Activated CD4-positive, alpha-beta memory T cell treated with anti-CD3 and anti-CD28 coated beads, Interleukin-2, amount 10 ng/mL, durations not matched to agents 7 days and 5 days (primary cell): ENCODE results near the gene BCKDK. TPM values are rescaled to one million over a fixed set of nuclear protein-coding genes. Genes with fewer than 3 reads are reported as not detected.
"Not testable (repeated sequence)": the region's sequence is repeated elsewhere in the genome, so short reads cannot be mapped to it uniquely, and the experiment has no call there.

Experiments used
- CTCF ChIA-PET: fragments of 350-600 bp; sonication (Branson Sonifier 250); formaldehyde crosslinking; loops from one replicate; lab custom pipeline; 2021; ENCODE audit warnings: antibody characterized with exemption, inconsistent platforms; lab: Charles Lee
- POLR2A ChIA-PET: fragments of 350-600 bp; sonication (Branson Sonifier 250); formaldehyde crosslinking; loops from one replicate; lab custom pipeline; 2021; ENCODE audit warnings: antibody characterized with exemption; lab: Charles Lee
- DNase-seq: peaks from one replicate; pipeline ENCODE4 v3.0.0-alpha.2; 2020
- H3K27ac Mint-ChIP-seq: one replicate; pipeline ENCODE4 v1.8.0; 2021; ENCODE audit warnings: mild to moderate bottlenecking, mixed read lengths
- H3K27me3 Mint-ChIP-seq: one replicate; pipeline ENCODE4 v1.8.0; 2021; ENCODE audit warnings: mixed read lengths
- H3K36me3 Mint-ChIP-seq: one replicate; pipeline ENCODE4 v1.8.0; 2021; ENCODE audit warnings: low read depth, mixed read lengths
- H3K4me1 Mint-ChIP-seq: one replicate; pipeline ENCODE4 v1.8.0; 2021; ENCODE audit warnings: mixed read lengths
- H3K4me3 Mint-ChIP-seq: one replicate; pipeline ENCODE4 v1.8.0; 2021; ENCODE audit warnings: mild to moderate bottlenecking, mixed read lengths
- H3K9me3 Mint-ChIP-seq: one replicate; pipeline ENCODE4 v1.8.0; 2021; ENCODE audit warnings: mixed read lengths
- total RNA-seq, 2 experiments: library from RNA; stranded (reverse); gene quantifications; one replicate each; pipeline ENCODE4 v1.2.3, GENCODE V29; 2021

BCKDK gene
- total RNA-seq, 2 experiments from 2014 or later = 32.9 to 34.4 TPM

- no peak overlapping the region for H3K27ac Mint-ChIP-seq
- H3K4me3 Mint-ChIP-seq = no peak overlapping the region
- peaks cover 15% of the 10 kb centered on the region for H3K36me3 Mint-ChIP-seq
- POLR2A ChIA-PET = interaction anchor here (3.5 to 4.1 kb wide), 2 partner anchors 17 kb away, joined by 10 to 26 read pairs; partner anchors contain the start of genes ZNF646 and ZNF668
- peaks cover 27% of the 10 kb centered on the region for H3K4me1 Mint-ChIP-seq
- no peaks in the 10 kb centered on the region for H3K9me3 Mint-ChIP-seq
- CTCF ChIA-PET = no interaction called here
- no peak for DNase-seq
- no peaks in the 10 kb centered on the region for H3K27me3 Mint-ChIP-seq
Measured at GRCh38 chr16:31090540-31090939, 17.6 kb upstream of the BCKDK start.

GRCh38 chr16:31092330-31092729 lies 15.9 kb upstream of the BCKDK start:
- ChIA-PET CTCF (interaction anchor here (0.8 to 3.2 kb wide), 5 partner anchors 18 to 776 kb away, joined by 3 to 12 read pairs (median 5); partner anchors contain the start of genes HSD3B7, ZNF646 and ZNF668), POLR2A (interaction anchor here (1.2 to 4.1 kb wide), 4 partner anchors 11 to 88 kb away, joined by 3 to 26 read pairs (median 4); partner anchors contain the start of genes FUS, ZNF646 and ZNF668)
- Mint-ChIP-seq H3K9me3 (no peaks in the 10 kb centered on the region), H3K4me1 (peaks cover 33% of the 10 kb centered on the region), H3K27me3 (no peaks in the 10 kb centered on the region), H3K4me3 (peak overlapping the region; percentile 17), H3K36me3 (peaks cover 11% of the 10 kb centered on the region), H3K27ac (no peak overlapping the region)
- no peak for DNase-seq

- Mint-ChIP-seq H3K4me3 (peak overlapping the region; percentile 66), H3K27ac (peak overlapping the region; percentile 28), H3K36me3 (peaks cover 11% of the 10 kb centered on the region), H3K27me3 (no peaks in the 10 kb centered on the region), H3K4me1 (peaks cover 33% of the 10 kb centered on the region), H3K9me3 (no peaks in the 10 kb centered on the region)
- CTCF ChIA-PET = interaction anchor here (1.3 to 3.2 kb wide), 5 partner anchors 14 to 289 kb away, joined by 3 to 24 read pairs (median 5); partner anchors contain the start of genes HSD3B7, ZNF646 and ZNF668
- POLR2A ChIA-PET = interaction anchor here (1.0 to 4.1 kb wide), 7 partner anchors 20 to 95 kb away, joined by 3 to 26 read pairs (median 5); partner anchors contain the start of genes FUS, KAT8, ZNF646 and ZNF668
- no peak for DNase-seq
Measured at GRCh38 chr16:31093132-31093703, 15.0 kb upstream of the BCKDK start.

GRCh38 chr16:31094088-31094423 lies 14.1 kb upstream of the BCKDK start:
- Mint-ChIP-seq H3K27ac (peak overlapping the region; percentile 85), H3K9me3 (no peaks in the 10 kb centered on the region), H3K27me3 (no peaks in the 10 kb centered on the region), H3K4me1 (peaks cover 33% of the 10 kb centered on the region), H3K36me3 (peaks cover 11% of the 10 kb centered on the region), H3K4me3 (peak overlapping the region; percentile 92)
- CTCF ChIA-PET = interaction anchor here (1.3 to 3.2 kb wide), 4 partner anchors 13 to 109 kb away, joined by 3 to 24 read pairs (median 8); partner anchors contain the start of genes HSD3B7, ZNF646 and ZNF668
- POLR2A ChIA-PET = interaction anchor here (0.8 to 4.1 kb wide), 6 partner anchors 20 to 95 kb away, joined by 3 to 26 read pairs (median 4); partner anchors contain the start of genes KAT8, STX4, ZNF646 and ZNF668
- no peak for DNase-seq

- Mint-ChIP-seq H3K4me1 (peaks cover 33% of the 10 kb centered on the region), H3K36me3 (peaks cover 11% of the 10 kb centered on the region), H3K9me3 (no peaks in the 10 kb centered on the region), H3K27ac (peak within 1 kb of the TSS; percentile 85), H3K27me3 (no peaks in the 10 kb centered on the region), H3K4me3 (peak within 1 kb of the TSS; percentile 92)
- peak; percentile 90 for DNase-seq
- ChIA-PET POLR2A (interaction anchor here (0.8 to 4.1 kb wide), 6 partner anchors 21 to 96 kb away, joined by 3 to 26 read pairs (median 4); partner anchors contain the start of genes KAT8, STX4, ZNF646 and ZNF668), CTCF (interaction anchor here (1.3 to 3.2 kb wide), 5 partner anchors 12 to 110 kb away, joined by 3 to 24 read pairs (median 7); partner anchors contain the start of genes HSD3B7, ZNF646 and ZNF668)
Measured at GRCh38 chr16:31094424-31095120, 13.6 kb upstream of the BCKDK start, which contains the start of gene VKORC1. VKORC1 (minus strand) TSS chr16:31094797; CDS start chr16:31094729, 68 bp downstream.

- no peak overlapping the region for H3K4me3 Mint-ChIP-seq
- POLR2A ChIA-PET = interaction anchor here (1.0 to 2.2 kb wide), 2 partner anchors 17 to 150 kb away, joined by 3 to 12 read pairs; partner anchors contain the start of gene KAT8
- no peak overlapping the region for H3K27ac Mint-ChIP-seq
- no peaks in the 10 kb centered on the region for H3K27me3 Mint-ChIP-seq
- CTCF ChIA-PET = interaction anchor here (1.4 to 3.5 kb wide), 2 partner anchors 26 to 42 kb away, joined by 4 to 12 read pairs; partner anchors contain the start of genes ZNF646 and ZNF668
- no peaks in the 10 kb centered on the region for H3K9me3 Mint-ChIP-seq
- DNase-seq = no peak
- H3K4me1 Mint-ChIP-seq = peaks cover 9% of the 10 kb centered on the region
- H3K36me3 Mint-ChIP-seq = no peaks in the 10 kb centered on the region
Measured at GRCh38 chr16:31099860-31100638, 8.1 kb upstream of the BCKDK start.

GRCh38 chr16:31100876-31101641 lies 7.1 kb upstream of the BCKDK start:
- H3K36me3 Mint-ChIP-seq, H3K27me3 Mint-ChIP-seq, H3K4me3 Mint-ChIP-seq, H3K9me3 Mint-ChIP-seq, H3K27ac Mint-ChIP-seq, H3K4me1 Mint-ChIP-seq, DNase-seq: not testable (repeated sequence)
- ChIA-PET CTCF (interaction anchor here (0.7 to 3.5 kb wide), 4 partner anchors 14 to 41 kb away, joined by 3 to 12 read pairs (median 6); partner anchors contain the start of genes KAT8, ZNF646 and ZNF668), POLR2A (interaction anchor here (0.9 to 2.2 kb wide), 3 partner anchors 16 to 106 kb away, joined by 3 to 12 read pairs (median 4); partner anchors contain the start of gene KAT8)

- H3K9me3 Mint-ChIP-seq = no peaks in the 10 kb centered on the region
- POLR2A ChIA-PET = no interaction called here
Measured at GRCh38 chr16:31105677-31106213, 2.4 kb upstream of the BCKDK start.

GRCh38 chr16:31106509-31107464 lies 1.4 kb upstream of the BCKDK start:
- Mint-ChIP-seq H3K36me3 (peaks cover 17% of the 10 kb centered on the region), H3K27me3 (no peaks in the 10 kb centered on the region), H3K4me3 (peak overlapping the region; percentile 75), H3K27ac (peak overlapping the region; percentile 68), H3K9me3 (no peaks in the 10 kb centered on the region), H3K4me1 (peaks cover 28% of the 10 kb centered on the region)
- DNase-seq = no peak
- CTCF ChIA-PET = interaction anchor here (0.8 to 1.0 kb wide), 2 partner anchors 13 to 80 kb away, joined by 3 read pairs; no protein-coding TSS in a partner anchor
- POLR2A ChIA-PET = interaction anchor here (1.0 kb wide), 1 partner anchor 73 kb away, joined by 5 read pairs; the partner anchor contains the start of gene FUS

More at GRCh38 chr16:31105677-31106213, 2.4 kb upstream of the BCKDK start:
- Mint-ChIP-seq H3K4me3 (peak overlapping the region; percentile 13), H3K4me1 (peaks cover 28% of the 10 kb centered on the region), H3K27me3 (no peaks in the 10 kb centered on the region), H3K36me3 (peaks cover 9% of the 10 kb centered on the region), H3K27ac (peak overlapping the region; percentile 40)
- CTCF ChIA-PET = no interaction called here
- peak; percentile 81 for DNase-seq

- peaks cover 28% of the 10 kb centered on the region for H3K4me1 Mint-ChIP-seq
- peaks cover 23% of the 10 kb centered on the region for H3K36me3 Mint-ChIP-seq
- peak overlapping the region; percentile 75 for H3K4me3 Mint-ChIP-seq
- ChIA-PET CTCF (interaction anchor here (1.0 kb wide), 1 partner anchor 79 kb away, joined by 3 read pairs; no protein-coding TSS in a partner anchor), POLR2A (interaction anchor here (1.0 to 2.0 kb wide), 2 partner anchors 10 to 72 kb away, joined by 5 to 7 read pairs; partner anchors contain the start of genes FUS and KAT8)
- no peaks in the 10 kb centered on the region for H3K9me3 Mint-ChIP-seq
- no peaks in the 10 kb centered on the region for H3K27me3 Mint-ChIP-seq
- peak overlapping the region; percentile 68 for H3K27ac Mint-ChIP-seq
- DNase-seq = peak; percentile 31
Measured at GRCh38 chr16:31107465-31107867, 720 bp upstream of the BCKDK start.
